HepG2 (cell line): ENCODE data around the gene SNRNP27. TPM values are rescaled to one million over a fixed set of nuclear protein-coding genes. Genes with fewer than 3 reads are reported as not detected.

Source experiments
- ATAC-seq: fragments of 200-7000 bp; cut with Tn5 transposase; 3 replicates; pipeline ENCODE4 v1.9.1; 2020; ENCODE audit warnings: mild to moderate bottlenecking, moderate library complexity
- Bru-seq: library from RNA; stranded (reverse); fragments of 400-500 nt; gene quantifications from one replicate; lab custom pipeline; 2021; lab: Mats Ljungman, UMichigan
- BruChase-seq, 2 experiments: library from RNA; stranded (reverse); fragments of 400-500 nt; gene quantifications; one replicate each; lab custom pipeline; 2021; lab: Mats Ljungman, UMichigan
- BruUV-seq: library from RNA; stranded (reverse); fragments of 400-500 nt; replicated peaks from 2 replicates; lab custom pipeline; 2021; lab: Mats Ljungman, UMichigan
- CTCF ChIA-PET: fragments of 300-600 bp; formaldehyde crosslinking; extraction: SDS; loops from one replicate; lab custom pipeline; 2021; ENCODE audit warnings: low total read pairs, inconsistent platforms, low intra/inter-chr PET ratio; lab: Yijun Ruan, JAX
- POLR2A ChIA-PET: fragments of 350-600 bp; sonication (Branson Sonifier 250); formaldehyde crosslinking; loops from one replicate; lab custom pipeline; 2020; ENCODE audit warnings: antibody characterized with exemption, inconsistent platforms; lab: Yijun Ruan, JAX
- DNase-seq: peaks from one replicate; pipeline ENCODE4 v3.0.0-alpha.2; 2015; ENCODE audit warnings: low spot score
- FAIRE-seq: peaks from 3 replicates; lab custom pipeline; 2011; peaks lifted over from hg19 to GRCh38; lab: Jason Lieb, UNC
- H2AFZ ChIP-seq: one replicate; pipeline ENCODE4 v1.6.1; 2011; ENCODE audit warnings: low read length, inconsistent platforms
- H3K27ac ChIP-seq: fragments of 300-600 bp; 3 replicates; pipeline ENCODE4 v1.8.0; 2011; ENCODE audit warnings: mixed run types, mild to moderate bottlenecking, mixed read lengths, low read length, inconsistent platforms; ENCODE audit not compliant: insufficient read depth; ENCODE audit errors: extremely low read length
- H3K27me3 ChIP-seq, 2 experiments: fragments of 200-600 bp in 1 of 2; 2 replicates in 1 of 2; 3 replicates in 1 of 2; pipeline versions ENCODE4 v1.6.0 to v1.8.0; 2011; ENCODE audit warnings: low read length in 2 of 2, mild to moderate bottlenecking in 2 of 2, moderate library complexity in 2 of 2, inconsistent platforms in 1 of 2; ENCODE audit not compliant: insufficient read depth in 2 of 2, control insufficient read depth in 1 of 2
- H3K36me3 ChIP-seq, 2 experiments: fragments of 200-600 bp in 1 of 2; replicated peaks in 1 of 2; 2 replicates in 1 of 2; 3 replicates in 1 of 2; pipeline versions ENCODE4 v1.5.1 to v1.8.0; 2011; ENCODE audit warnings: low read length in 2 of 2, inconsistent platforms in 1 of 2; ENCODE audit not compliant: insufficient read depth in 2 of 2, control insufficient read depth in 1 of 2
- H3K4me1 ChIP-seq: 2 replicates; pipeline ENCODE4 v1.5.1; 2012; ENCODE audit warnings: low read length, inconsistent platforms; ENCODE audit not compliant: insufficient read depth
- H3K4me2 ChIP-seq: 2 replicates; pipeline ENCODE4 v1.6.0; 2011; ENCODE audit warnings: low read depth, low read length, inconsistent platforms
- H3K4me3 ChIP-seq, 3 experiments: fragments of 200-600 bp in 1 of 3; sonication (generic), shearing (Covaris generic) in 1 of 3; replicated peaks in 1 of 3; 2 replicates each; pipeline ENCODE4 v1.5.1; 2011 to 2016; ENCODE audit warnings: low read length in 3 of 3, inconsistent platforms in 2 of 3, low read depth in 2 of 3, mild to moderate bottlenecking in 2 of 3, control low read depth in 1 of 3, mixed read lengths in 1 of 3; ENCODE audit not compliant: insufficient read depth in 1 of 3
- H3K79me2 ChIP-seq: one replicate; pipeline ENCODE4 v1.6.1; 2011; ENCODE audit warnings: low read length, inconsistent platforms; ENCODE audit not compliant: insufficient read depth
- H3K9ac ChIP-seq: 2 replicates; pipeline ENCODE4 v1.6.0; 2011; ENCODE audit warnings: mild to moderate bottlenecking, low read depth, low read length, inconsistent platforms; ENCODE audit not compliant: insufficient read depth
- H3K9me3 ChIP-seq: 2 replicates; pipeline ENCODE4 v1.5.1; 2012; ENCODE audit warnings: mild to moderate bottlenecking, low read length
- H4K20me1 ChIP-seq: 2 replicates; pipeline ENCODE4 v1.6.0; 2011; ENCODE audit warnings: inconsistent platforms, mild to moderate bottlenecking, low read length, moderate library complexity; ENCODE audit not compliant: insufficient read depth
- CEBPG ChIP-seq: IDR thresholded peaks from 2 replicates; pipeline ENCODE4 v1.6.1; 2016
- IRX3 ChIP-seq: sonication (generic); formaldehyde crosslinking; IDR thresholded peaks from 2 replicates; pipeline ENCODE4 v1.8.1; 2023; ENCODE audit warnings: mild to moderate bottlenecking, low read depth, missing genetic modification reagents, borderline replicate concordance
- JARID2 ChIP-seq: sonication (generic); formaldehyde crosslinking; IDR thresholded peaks from 2 replicates; pipeline ENCODE4 v1.8.1; 2023; ENCODE audit warnings: missing genetic modification reagents, inconsistent platforms; ENCODE audit not compliant: insufficient replicate concordance
- NFE2 ChIP-seq: sonication (generic); formaldehyde crosslinking; IDR thresholded peaks from 2 replicates; pipeline ENCODE4 v1.4.0; 2020; ENCODE audit warnings: missing genetic modification reagents
- ONECUT2 ChIP-seq: sonication (generic); formaldehyde crosslinking; IDR thresholded peaks from 2 replicates; pipeline ENCODE4 v1.4.0; 2020; ENCODE audit warnings: missing genetic modification reagents
- SAFB2 ChIP-seq: sonication (generic); formaldehyde crosslinking; IDR thresholded peaks from 2 replicates; pipeline ENCODE4 v1.5.1; 2020; ENCODE audit warnings: missing genetic modification reagents, low read depth, mild to moderate bottlenecking, borderline replicate concordance
- SNAPC2 ChIP-seq: sonication (generic); formaldehyde crosslinking; IDR thresholded peaks from 2 replicates; pipeline ENCODE4 v1.8.1; 2022; ENCODE audit warnings: mild to moderate bottlenecking, missing genetic modification reagents
- ZNF589 ChIP-seq: sonication (generic); formaldehyde crosslinking; conservative IDR thresholded peaks from 2 replicates; pipeline ENCODE4 v1.8.0; 2022; ENCODE audit warnings: mild to moderate bottlenecking, moderate library complexity, missing genetic modification reagents
- WGBS: methylation state at CpG from one replicate; pipeline ENCODE4 v1.1.6; 2017; ENCODE audit warnings: low lambda C conversion rate; 5-methylcytosine and 5-hydroxymethylcytosine counted together
- in situ Hi-C: cut with HindIII; loops from 2 replicates; pipeline ENCODE4 v1.10.0; 2017; ENCODE audit warnings: low pct_unique_long_range_greater_than_20kb; ENCODE audit not compliant: extremely low pct_ligation_motif_present
- intact Hi-C: fragments of 100-400 bp; cut with micrococcal nuclease; formaldehyde crosslinking; loops from one replicate; pipeline ENCODE4 v1.10.0; 2022; ENCODE audit not compliant: unreplicated experiment
- long read RNA-seq, 2 experiments: library from RNA in 1 of 2; library from polyadenylated mRNA in 1 of 2; stranded (forward) in 1 of 2; unstranded in 1 of 2; transcript quantifications; one replicate each; pipeline ENCODE4 v2.0.0, GENCODE V29; 2019 to 2022
- polyA minus RNA-seq, 3 experiments: library from RNA; depleted of rRNA, polyadenylated mRNA; stranded (reverse); fragments of >200 nt; gene quantifications; 2 replicates each; pipeline ENCODE4 v1.2.3, GENCODE V29; 2011; ENCODE audit warnings: low replicate concordance in 1 of 3
- polyA plus RNA-seq, 8 experiments: library from polyadenylated mRNA; depleted of rRNA in 3 of 8; stranded (reverse) in 7 of 8; unstranded in 1 of 8; fragments of >200 nt; fragmentation: Illumina TruSeq in 4 of 8; extraction: Trizol in 4 of 8; gene quantifications; 2 replicates each; pipeline versions ENCODE4 v1.2.1 to v1.2.3, GENCODE V29; 2011 to 2016; ENCODE audit warnings: low read depth in 4 of 8, missing spikeins in 1 of 8, mixed read lengths in 1 of 8; ENCODE audit not compliant: insufficient read depth in 1 of 8
- total RNA-seq, 5 experiments: library from RNA; depleted of rRNA; stranded (reverse); fragments of >200 nt; fragmentation: Illumina TruSeq; extraction: Trizol; gene quantifications; 2 replicates each; pipeline ENCODE4 v1.2.3, GENCODE V29; 2016; ENCODE audit warnings: low read depth in 1 of 5
- TF ChIP-seq, protein P1 (sequence below): sonication (generic); formaldehyde crosslinking; IDR thresholded peaks from 2 replicates; pipeline ENCODE4 v1.4.0; 2020; ENCODE audit warnings: low read depth, mild to moderate bottlenecking, missing genetic modification reagents
- TF ChIP-seq, protein P2 (sequence below): IDR thresholded peaks from 2 replicates; pipeline ENCODE4 v1.6.1; 2016; ENCODE audit warnings: low read depth, control low read depth
- TF ChIP-seq, protein P3 (sequence below): sonication (generic); formaldehyde crosslinking; IDR thresholded peaks from 2 replicates; pipeline ENCODE4 v1.4.0; 2020; ENCODE audit warnings: mild to moderate bottlenecking, missing genetic modification reagents
- TF ChIP-seq, protein P4 (sequence below): sonication (generic); formaldehyde crosslinking; IDR thresholded peaks from 2 replicates; pipeline ENCODE4 v1.5.0; 2020; ENCODE audit warnings: mild to moderate bottlenecking, low read depth, missing genetic modification reagents, borderline replicate concordance

SNRNP27 gene, protein sequence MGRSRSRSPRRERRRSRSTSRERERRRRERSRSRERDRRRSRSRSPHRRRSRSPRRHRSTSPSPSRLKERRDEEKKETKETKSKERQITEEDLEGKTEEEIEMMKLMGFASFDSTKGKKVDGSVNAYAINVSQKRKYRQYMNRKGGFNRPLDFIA
- total RNA-seq (2016; rRNA removed; fragmentation: Illumina TruSeq; extraction: Trizol), result 54.6 and 80.8 TPM in 2 replicates
- total RNA-seq (2016; cell fraction: cytosol; rRNA removed; fragmentation: Illumina TruSeq; extraction: Trizol; ENCODE audit: low read depth), result 13.0 and 15.2 TPM in 2 replicates
- total RNA-seq (2016; cell fraction: insoluble cytoplasmic fraction; rRNA removed; fragmentation: Illumina TruSeq; extraction: Trizol), result 59.4 and 85.2 TPM in 2 replicates
- total RNA-seq (2016; cell fraction: membrane; rRNA removed; fragmentation: Illumina TruSeq; extraction: Trizol), result 21.7 and 25.5 TPM in 2 replicates
- total RNA-seq (2016; cell fraction: nucleus; rRNA removed; fragmentation: Illumina TruSeq; extraction: Trizol), result 45.4 and 52.3 TPM in 2 replicates
- polyA plus RNA-seq (2011; rRNA removed), result 36.4 and 49.8 TPM in 2 replicates
- polyA plus RNA-seq (2011; cell fraction: cytosol; rRNA removed), result 26.3 and 29.3 TPM in 2 replicates
- 27.6 and 33.0 TPM in 2 replicates for polyA plus RNA-seq (2011; cell fraction: nucleus; rRNA removed)
- polyA plus RNA-seq (2012), result 40.3 and 60.6 TPM in 2 replicates
- polyA plus RNA-seq (2016; cell fraction: cytosol; fragmentation: Illumina TruSeq; extraction: Trizol; ENCODE audit: low read depth), result 9.1 and 11.0 TPM in 2 replicates
- 115 and 135 TPM in 2 replicates for polyA plus RNA-seq (2016; cell fraction: insoluble cytoplasmic fraction; fragmentation: Illumina TruSeq; extraction: Trizol; ENCODE audit: low read depth)
- polyA plus RNA-seq (2016; cell fraction: membrane; fragmentation: Illumina TruSeq; extraction: Trizol; ENCODE audit: low read depth), result 21.0 and 25.0 TPM in 2 replicates
- 62.9 and 71.3 TPM in 2 replicates for polyA plus RNA-seq (2016; cell fraction: nucleus; fragmentation: Illumina TruSeq; extraction: Trizol; ENCODE audit: insufficient read depth, low read depth)
- 4.8 and 7.2 TPM in 2 replicates for polyA minus RNA-seq (2011; rRNA and poly(A)+ RNA removed; ENCODE audit: low replicate concordance)
- 23.3 and 24.0 TPM in 2 replicates for polyA minus RNA-seq (2011; cell fraction: cytosol; rRNA and poly(A)+ RNA removed)
- polyA minus RNA-seq (2011; cell fraction: nucleus; rRNA and poly(A)+ RNA removed), result 32.4 and 45.5 TPM in 2 replicates
- percentile 89 among the genes with signal in this experiment for Bru-seq, nascent RNA
- BruChase-seq, experiment 1, labeled RNA remaining after a 6-hour chase, result percentile 92 among the genes with signal in this experiment
- BruChase-seq, experiment 2, labeled RNA remaining after a 2-hour chase, result percentile 87 among the genes with signal in this experiment
- long read RNA-seq, experiment 1, transcript SNRNP27-201 (6 exons, 1,802 nt), result major isoform, 61 of 72 reads
- long read RNA-seq, experiment 1, partial matches to known transcripts, result 6 of 72 reads
- long read RNA-seq, experiment 1, other reads (novel, unspliced or antisense), result 1 of 72 reads
- long read RNA-seq, experiment 2, transcript SNRNP27-201 (6 exons, 1,802 nt), result major isoform, 14 of 27 reads
- long read RNA-seq, experiment 2, partial matches to known transcripts, result 7 of 27 reads
- long read RNA-seq, experiment 2, other reads (novel, unspliced or antisense), result 3 of 27 reads

DNA sequence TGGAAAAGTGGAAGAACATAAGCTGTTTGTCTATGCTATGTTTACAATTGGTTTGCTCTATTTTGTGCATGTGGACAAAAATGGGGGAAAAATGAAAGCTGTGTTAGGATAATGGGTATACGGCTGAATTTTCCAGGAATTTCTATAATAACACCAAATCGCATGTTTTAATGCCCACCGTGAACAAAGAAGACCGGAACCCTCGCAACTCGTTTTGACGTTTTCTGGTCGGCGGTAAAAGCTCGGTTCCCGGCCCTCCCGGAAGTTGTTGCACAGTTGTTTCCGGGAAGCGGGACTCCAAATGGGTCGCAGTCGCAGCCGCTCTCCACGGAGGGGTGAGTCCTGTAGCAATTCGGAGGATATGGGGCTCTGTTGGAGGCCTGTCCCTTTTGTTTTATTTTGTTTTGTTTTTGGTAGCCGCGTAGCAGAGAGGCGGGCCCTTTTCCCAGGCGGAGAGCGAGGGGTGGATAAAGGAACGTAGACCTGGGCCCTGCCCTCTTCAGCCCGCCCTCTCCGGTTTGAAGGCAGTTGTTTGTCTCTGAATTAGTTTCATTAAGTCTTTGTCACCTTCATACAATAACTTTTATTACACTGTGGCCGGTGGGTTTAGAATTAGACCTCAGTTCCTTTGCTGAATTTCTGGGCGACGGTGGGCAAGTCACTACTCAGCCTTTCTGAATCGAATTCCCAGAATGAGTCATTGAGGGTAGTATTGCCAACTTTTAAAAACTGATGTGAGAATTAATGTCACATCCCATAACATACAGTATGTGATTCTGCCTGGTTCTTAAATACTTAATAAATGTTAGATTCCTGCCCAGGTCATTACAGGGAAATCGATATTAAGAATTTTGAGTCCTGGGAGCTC, at the start of gene SNRNP27:
Gene SNRNP27, plus strand, starts transcription at position 273 of the 868 bp plus-strand sequence. Its CDS starts 29 bp downstream, at position 302.
- Histone ChIP-seq H2AFZ (peak within 1 kb of the TSS; percentile 100), H4K20me1 (no peaks in the 10 kb centered on the region), H3K4me3 (peak within 1 kb of the TSS; percentile 85 to 97 (median 90)), H3K9ac (peak within 1 kb of the TSS; percentile 90), H3K79me2 (peaks cover 34% of the 10 kb centered on the region), H3K27ac (peak within 1 kb of the TSS; percentile 60), H3K27me3 (no peaks in the 10 kb centered on the region; a peak in 1 of 5 replicates), H3K4me1 (peaks cover 24% of the 10 kb centered on the region), H3K9me3 (peaks cover 5% of the 10 kb centered on the region; the same call in 1 of the 2 replicates), H3K36me3 (peaks cover 5 to 28% of the 10 kb centered on the region in 2 experiments; a peak in 3 of 5 replicates), H3K4me2 (peak within 1 kb of the TSS; percentile 89)
- FAIRE-seq, result peak; percentile 92
- CTCF ChIA-PET, result no interaction called here
- POLR2A ChIA-PET, result interaction anchor here (0.6 to 3.6 kb wide), 11 partner anchors 20 to 456 kb away, joined by 3 to 37 read pairs (median 4); partner anchors contain the start of genes ANXA4, MXD1, NFU1 and SNRPG
- peak; percentile 80 for DNase-seq
- 1% methylated on average over 29 of the region's 32 CpGs for WGBS
- peak; percentile 93 for ATAC-seq
- intact Hi-C loops (loop anchor here (5.0 kb wide), 1 partner anchor 172 kb away; no protein-coding TSS in a partner anchor), in situ Hi-C loops (no loop called here)
- TSS peak; percentile 80 for BruUV-seq
- peak; percentile 58; the same call in 1 of the 2 replicates for TF ChIP-seq SAFB2 (CRISPR knock-in tag)
- peak; percentile 67 for TF ChIP-seq ONECUT2
- TF ChIP-seq, protein P1, sequence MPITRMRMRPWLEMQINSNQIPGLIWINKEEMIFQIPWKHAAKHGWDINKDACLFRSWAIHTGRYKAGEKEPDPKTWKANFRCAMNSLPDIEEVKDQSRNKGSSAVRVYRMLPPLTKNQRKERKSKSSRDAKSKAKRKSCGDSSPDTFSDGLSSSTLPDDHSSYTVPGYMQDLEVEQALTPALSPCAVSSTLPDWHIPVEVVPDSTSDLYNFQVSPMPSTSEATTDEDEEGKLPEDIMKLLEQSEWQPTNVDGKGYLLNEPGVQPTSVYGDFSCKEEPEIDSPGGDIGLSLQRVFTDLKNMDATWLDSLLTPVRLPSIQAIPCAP (CRISPR knock-in tag), result no peak
- TF ChIP-seq JARID2 (CRISPR knock-in tag), result peak; percentile 92
- TF ChIP-seq, protein P2, sequence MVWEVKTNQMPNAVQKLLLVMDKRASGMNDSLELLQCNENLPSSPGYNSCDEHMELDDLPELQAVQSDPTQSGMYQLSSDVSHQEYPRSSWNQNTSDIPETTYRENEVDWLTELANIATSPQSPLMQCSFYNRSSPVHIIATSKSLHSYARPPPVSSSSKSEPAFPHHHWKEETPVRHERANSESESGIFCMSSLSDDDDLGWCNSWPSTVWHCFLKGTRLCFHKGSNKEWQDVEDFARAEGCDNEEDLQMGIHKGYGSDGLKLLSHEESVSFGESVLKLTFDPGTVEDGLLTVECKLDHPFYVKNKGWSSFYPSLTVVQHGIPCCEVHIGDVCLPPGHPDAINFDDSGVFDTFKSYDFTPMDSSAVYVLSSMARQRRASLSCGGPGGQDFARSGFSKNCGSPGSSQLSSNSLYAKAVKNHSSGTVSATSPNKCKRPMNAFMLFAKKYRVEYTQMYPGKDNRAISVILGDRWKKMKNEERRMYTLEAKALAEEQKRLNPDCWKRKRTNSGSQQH (CRISPR knock-in tag), result peak; percentile 98
- TF ChIP-seq CEBPG (CRISPR knock-in tag), result peak; percentile 48; the same call in 1 of the 2 replicates
- TF ChIP-seq, protein P3, sequence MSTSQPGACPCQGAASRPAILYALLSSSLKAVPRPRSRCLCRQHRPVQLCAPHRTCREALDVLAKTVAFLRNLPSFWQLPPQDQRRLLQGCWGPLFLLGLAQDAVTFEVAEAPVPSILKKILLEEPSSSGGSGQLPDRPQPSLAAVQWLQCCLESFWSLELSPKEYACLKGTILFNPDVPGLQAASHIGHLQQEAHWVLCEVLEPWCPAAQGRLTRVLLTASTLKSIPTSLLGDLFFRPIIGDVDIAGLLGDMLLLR (CRISPR knock-in tag), result no peak
- TF ChIP-seq IRX3, result peak; percentile 73; the same call in 1 of the 2 replicates
- no peak for TF ChIP-seq ZNF589 (CRISPR knock-in tag)
- TF ChIP-seq, protein P4, sequence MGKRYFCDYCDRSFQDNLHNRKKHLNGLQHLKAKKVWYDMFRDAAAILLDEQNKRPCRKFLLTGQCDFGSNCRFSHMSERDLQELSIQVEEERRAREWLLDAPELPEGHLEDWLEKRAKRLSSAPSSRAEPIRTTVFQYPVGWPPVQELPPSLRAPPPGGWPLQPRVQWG (CRISPR knock-in tag), result no peak
- 0 out of 2 replicates have a peak, but pooled peaks have one; percentile 21 for TF ChIP-seq NFE2
- peak; percentile 40; the same call in 1 of the 2 replicates for TF ChIP-seq SNAPC2
